H1 (cell line): ENCODE data around the gene MAK. TPM values are rescaled to one million over a fixed set of nuclear protein-coding genes. Genes with fewer than 3 reads are reported as not detected.

ENCODE experiments used
- RAD21 ChIP-seq, 2 experiments: IDR thresholded peaks in 1 of 2; conservative IDR thresholded peaks in 1 of 2; 2 replicates each; pipeline ENCODE4 v1.6.1; 2011; ENCODE audit warnings: low read depth in 2 of 2, low read length in 2 of 2, improper control_type of control experiment in 1 of 2, inconsistent platforms in 1 of 2, mild to moderate bottlenecking in 1 of 2, moderate library complexity in 1 of 2
- RXRA ChIP-seq: IDR thresholded peaks from 2 replicates; pipeline ENCODE4 v1.6.1; 2011; ENCODE audit warnings: low read depth, mild to moderate bottlenecking, low read length, moderate library complexity; ENCODE audit not compliant: insufficient read depth
- TAF7 ChIP-seq: optimal IDR thresholded peaks from 2 replicates; pipeline ENCODE3; 2011; ENCODE audit warnings: low read depth, mild to moderate bottlenecking, inconsistent platforms, low read length, moderate library complexity, borderline replicate concordance
- polyA plus RNA-seq, 7 experiments: library from polyadenylated mRNA; depleted of rRNA in 3 of 7; stranded (reverse) in 5 of 7; unstranded in 2 of 7; fragments of >200 nt in 5 of 7; fragments of 200-250 nt in 2 of 7; gene quantifications; 1 replicate in 5 of 7; 2 replicates in 1 of 7; 4 replicates in 1 of 7; pipeline versions ENCODE4 v1.2.1 to v1.2.3, GENCODE V29; 2011 to 2013; ENCODE audit warnings: missing spikeins in 2 of 7, mixed read lengths in 2 of 7
- total RNA-seq: library from RNA; stranded (reverse); fragmentation: NEBNext Ultra II Directional; extraction: Animal tissue kit (Norgen Biotek cat#: 25700); gene quantifications from 2 replicates; pipeline ENCODE4 v1.2.1, GENCODE V29; 2021

MAK gene
- total and polyA plus RNA-seq, 2 of the 8 experiments (the other 6 are each of a cell fraction or from before 2014, with no cell fraction given): 0.08 to 0.37 TPM

GRCh38 chr6:10733151-10733715, 105.1 kb downstream of the MAK start (continued):
- TF ChIP-seq TAF7 (no peak), RXRA (no peak), RAD21 (IDR thresholded peaks at IDR 0.05 in 1 of 2, conservative IDR thresholded peaks at IDR 0.05 in 1 of 2; ENCODE audit: low read depth in 2 of 2, low read length in 2 of 2) (no peak)
